Spleen (tissue), 11 donors: ENCODE data around the gene RPL31. TPM values are rescaled to one million over a fixed set of nuclear protein-coding genes. Genes with fewer than 3 reads are reported as not detected.

Experiments used
- DNase-seq: peaks from one replicate; pipeline ENCODE4 v3.0.0-alpha.2; 2020
- H3K27ac ChIP-seq, 8 donors: fragments of 200-600 bp; sonication (generic) in 7 of 8; 1 replicate in 4 of 8; 2 replicates in 4 of 8; pipeline versions ENCODE4 v1.5.0 to v1.8.0; 2016 to 2021; ENCODE audit warnings: inconsistent platforms in 4 of 8, mild to moderate bottlenecking in 4 of 8, moderate library complexity in 1 of 8
- H3K27me3 ChIP-seq, 7 donors: fragments of 200-600 bp; sonication (generic) in 6 of 7; replicated peaks in 1 of 7; 1 replicate in 4 of 7; 2 replicates in 3 of 7; pipeline versions ENCODE4 v1.5.0 to v1.8.0; 2016 to 2021; ENCODE audit warnings: inconsistent platforms in 3 of 7, mild to moderate bottlenecking in 1 of 7
- H3K36me3 ChIP-seq, 6 donors: fragments of 200-600 bp; sonication (generic) in 5 of 6; 1 replicate in 4 of 6; 2 replicates in 2 of 6; pipeline versions ENCODE4 v1.5.0 to v1.8.0; 2016 to 2021; ENCODE audit warnings: inconsistent platforms in 2 of 6
- H3K4me1 ChIP-seq, 6 donors: fragments of 200-600 bp; sonication (generic) in 5 of 6; 1 replicate in 3 of 6; 2 replicates in 3 of 6; pipeline versions ENCODE4 v1.5.0 to v1.8.0; 2016 to 2021; ENCODE audit warnings: inconsistent platforms in 3 of 6
- H3K4me3 ChIP-seq, 8 donors: fragments of 200-600 bp; sonication (generic) in 7 of 8; 1 replicate in 4 of 8; 2 replicates in 4 of 8; pipeline versions ENCODE4 v1.5.0 to v1.8.0; 2016 to 2021; ENCODE audit warnings: inconsistent platforms in 4 of 8, mild to moderate bottlenecking in 4 of 8, moderate library complexity in 2 of 8
- H3K9me3 ChIP-seq, 8 donors: fragments of 200-600 bp; sonication (generic) in 7 of 8; 1 replicate in 4 of 8; 2 replicates in 4 of 8; pipeline versions ENCODE4 v1.5.0 to v1.8.0; 2016 to 2021; ENCODE audit warnings: inconsistent platforms in 4 of 8
- POLR2A ChIP-seq, 3 donors: fragments of 450-650 bp; IDR thresholded peaks; one replicate each; pipeline ENCODE4 v1.5.1; 2017; ENCODE audit warnings: antibody characterized with exemption in 3 of 3, mild to moderate bottlenecking in 1 of 3
- POLR2AphosphoS5 ChIP-seq, 3 donors: sonication (generic); formaldehyde crosslinking; IDR thresholded peaks; one replicate each; pipeline ENCODE4 v1.5.1; 2017; ENCODE audit warnings: antibody characterized with exemption in 3 of 3
- WGBS, 5 donors: extraction: QIAGEN DNeasy Blood & Tissue Kit in 3 of 5; methylation state at CpG; one replicate each; pipeline versions ENCODE4 v1.1.5 to v1.1.7; 2013 to 2018; 5-methylcytosine and 5-hydroxymethylcytosine counted together
- intact Hi-C: fragments of 100-400 bp; cut with DNase I; formaldehyde crosslinking; loops from one replicate; pipeline ENCODE4 v1.15.0; 2023; ENCODE audit warnings: low total_unique reads
- polyA plus RNA-seq, 3 donors: library from polyadenylated mRNA; stranded (reverse); fragments of 200-250 nt; gene quantifications; one replicate each; pipeline ENCODE4 v1.2.1, GENCODE V29; 2013
- total RNA-seq, 7 donors: library from RNA; depleted of rRNA in 3 of 7; stranded (reverse); fragments of >200 nt in 3 of 7; fragmentation: NEBNext Ultra II Directional in 4 of 7; extraction: Animal tissue kit (Norgen Biotek cat#: 25700) in 4 of 7; gene quantifications; one replicate each; pipeline versions ENCODE4 v1.1.0 to v1.2.1, GENCODE V29; 2016 to 2021
- TF ChIP-seq, protein P1 (sequence below), 11 experiments: fragments of 200-600 bp in 7 of 11; fragments of 450-650 bp in 4 of 11; sonication (generic) in 4 of 11; IDR thresholded peaks in 8 of 11; conservative IDR thresholded peaks in 3 of 11; 1 replicate in 7 of 11; 2 replicates in 4 of 11; pipeline versions ENCODE4 v1.4.0 to v1.8.0; 2016 to 2021; ENCODE audit warnings: antibody characterized with exemption in 11 of 11, inconsistent platforms in 4 of 11, mild to moderate bottlenecking in 1 of 11
- donor health status: healthy with polysubstance abuse.
- donor health status: DM: no; HTN: no; CAD: no; lungs with moderate emphysema.
- donor health status: DM: no; HTN: no; CAD: no.
- donor health status: Bipolar disorder and iron deficiency.
- donor health status: healthy.
- donor health status: DM: no; HTN: no; CAD: no.
- donor health status: DM: yes; HTN: yes; CAD: no.

RPL31 gene
- total and polyA plus RNA-seq, 10 donors = 876 to 10,502 (median 1,250) TPM

DNA sequence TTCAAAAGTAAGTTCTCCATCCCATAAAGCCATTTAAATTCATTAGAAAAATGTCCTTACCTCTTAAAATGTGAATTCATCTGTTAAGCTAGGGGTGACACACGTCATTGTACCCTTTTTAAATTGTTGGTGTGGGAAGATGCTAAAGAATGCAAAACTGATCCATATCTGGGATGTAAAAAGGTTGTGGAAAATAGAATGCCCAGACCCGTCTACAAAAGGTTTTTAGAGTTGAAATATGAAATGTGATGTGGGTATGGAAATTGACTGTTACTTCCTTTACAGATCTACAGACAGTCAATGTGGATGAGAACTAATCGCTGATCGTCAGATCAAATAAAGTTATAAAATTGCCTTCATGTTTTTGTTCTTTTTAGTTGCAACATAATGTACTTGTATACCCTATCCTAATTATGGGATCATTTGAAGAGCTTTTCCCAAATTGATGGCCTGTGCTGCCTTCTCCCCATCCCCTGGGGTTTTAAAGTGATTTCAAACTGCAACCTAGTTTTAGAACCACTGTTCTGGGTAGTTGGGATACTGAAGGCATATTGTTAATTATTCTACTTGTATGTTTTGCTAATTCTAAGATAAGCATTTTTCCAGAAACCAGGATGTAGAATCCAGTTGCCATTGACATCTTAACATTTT lies 4.1 kb downstream of the RPL31 start:
- peaks cover 12 to 69% (median 45%) of the 10 kb centered on the region in 6 donors for H3K4me1 ChIP-seq
- no peak overlapping the region for H3K27ac ChIP-seq
- DNase-seq = no peak
- intact Hi-C loops = no loop called here
- H3K27me3 ChIP-seq = no peaks in the 10 kb centered on the region
- H3K4me3 ChIP-seq = no peak overlapping the region
- TF ChIP-seq POLR2AphosphoS5 (IDR thresholded peaks at IDR 0.05) (no peak), POLR2A (IDR thresholded peaks at IDR 0.05) (no peak)
- TF ChIP-seq, protein P1, sequence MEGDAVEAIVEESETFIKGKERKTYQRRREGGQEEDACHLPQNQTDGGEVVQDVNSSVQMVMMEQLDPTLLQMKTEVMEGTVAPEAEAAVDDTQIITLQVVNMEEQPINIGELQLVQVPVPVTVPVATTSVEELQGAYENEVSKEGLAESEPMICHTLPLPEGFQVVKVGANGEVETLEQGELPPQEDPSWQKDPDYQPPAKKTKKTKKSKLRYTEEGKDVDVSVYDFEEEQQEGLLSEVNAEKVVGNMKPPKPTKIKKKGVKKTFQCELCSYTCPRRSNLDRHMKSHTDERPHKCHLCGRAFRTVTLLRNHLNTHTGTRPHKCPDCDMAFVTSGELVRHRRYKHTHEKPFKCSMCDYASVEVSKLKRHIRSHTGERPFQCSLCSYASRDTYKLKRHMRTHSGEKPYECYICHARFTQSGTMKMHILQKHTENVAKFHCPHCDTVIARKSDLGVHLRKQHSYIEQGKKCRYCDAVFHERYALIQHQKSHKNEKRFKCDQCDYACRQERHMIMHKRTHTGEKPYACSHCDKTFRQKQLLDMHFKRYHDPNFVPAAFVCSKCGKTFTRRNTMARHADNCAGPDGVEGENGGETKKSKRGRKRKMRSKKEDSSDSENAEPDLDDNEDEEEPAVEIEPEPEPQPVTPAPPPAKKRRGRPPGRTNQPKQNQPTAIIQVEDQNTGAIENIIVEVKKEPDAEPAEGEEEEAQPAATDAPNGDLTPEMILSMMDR (IDR thresholded peaks at IDR 0.05 in 8 of 11, conservative IDR thresholded peaks at IDR 0.05 in 3 of 11) = no peak
- WGBS, 5 donors = 77 to 83% (median 81%) methylated on average over 4 of the region's 4 CpGs
- no peaks in the 10 kb centered on the region for H3K9me3 ChIP-seq
- H3K36me3 ChIP-seq = peaks cover 0 to 81% (median 75%) of the 10 kb centered on the region in 6 donors

DNA sequence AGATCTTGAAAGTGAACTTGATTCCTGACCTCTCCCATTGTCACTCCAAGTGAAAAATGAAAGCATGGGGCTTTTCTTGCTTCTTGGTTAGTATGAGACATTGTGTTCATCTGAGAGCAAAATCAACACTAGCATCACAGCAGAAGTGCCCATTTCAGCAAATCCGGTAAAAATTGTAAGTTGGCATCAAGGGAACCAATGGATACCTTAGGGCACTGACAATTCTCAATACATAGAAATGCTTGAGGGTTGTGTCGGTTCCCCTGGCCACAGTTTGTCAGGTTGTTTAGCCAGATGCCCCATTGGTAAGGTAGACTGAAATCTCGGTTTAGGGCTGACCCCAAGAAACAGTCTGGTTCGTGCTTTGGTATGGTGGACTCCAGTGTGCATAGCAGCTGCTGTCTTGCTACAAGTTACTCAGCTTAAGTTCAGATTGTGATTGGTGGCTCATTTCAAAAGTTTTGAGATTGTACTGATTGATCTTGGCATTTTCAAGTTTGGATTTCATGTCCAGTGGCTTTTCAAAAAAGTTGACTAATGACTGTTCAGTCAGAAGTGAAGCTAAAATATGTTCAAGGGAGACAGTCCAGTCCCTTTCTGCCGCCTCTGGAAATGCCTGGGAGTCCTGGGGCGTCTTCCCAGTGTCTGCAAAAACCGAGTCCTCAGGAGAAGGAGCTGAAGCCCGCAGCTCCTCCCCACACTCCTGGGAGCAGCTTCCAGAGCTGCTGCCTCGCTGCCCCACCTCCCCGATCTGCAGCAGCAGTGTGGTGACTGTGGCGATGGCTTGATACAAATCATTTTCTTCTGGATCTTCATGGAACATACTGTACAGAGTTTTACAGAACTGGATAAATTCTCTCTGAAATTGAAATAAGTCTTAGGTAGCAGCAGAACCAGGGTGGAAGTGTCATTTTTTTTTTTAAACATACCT lies 5.6 kb downstream of the RPL31 start:
- Histone ChIP-seq H3K27me3 (no peaks in the 10 kb centered on the region), H3K27ac (no peak overlapping the region), H3K4me3 (no peak overlapping the region), H3K36me3 (peaks cover 0 to 92% (median 81%) of the 10 kb centered on the region in 6 donors), H3K4me1 (peaks cover 11 to 72% (median 42%) of the 10 kb centered on the region in 6 donors), H3K9me3 (no peaks in the 10 kb centered on the region)
- 80 to 94% (median 87%) methylated on average over 11 of the region's 11 CpGs for WGBS, 5 donors
- intact Hi-C loops = no loop called here
- DNase-seq = no peak
- TF ChIP-seq POLR2AphosphoS5 (IDR thresholded peaks at IDR 0.05) (peak in 2 of 3 donors; percentile 28 to 50), POLR2A (IDR thresholded peaks at IDR 0.05) (no peak)
- TF ChIP-seq, protein P1 (IDR thresholded peaks at IDR 0.05 in 8 of 11, conservative IDR thresholded peaks at IDR 0.05 in 3 of 11) = no peak

DNA sequence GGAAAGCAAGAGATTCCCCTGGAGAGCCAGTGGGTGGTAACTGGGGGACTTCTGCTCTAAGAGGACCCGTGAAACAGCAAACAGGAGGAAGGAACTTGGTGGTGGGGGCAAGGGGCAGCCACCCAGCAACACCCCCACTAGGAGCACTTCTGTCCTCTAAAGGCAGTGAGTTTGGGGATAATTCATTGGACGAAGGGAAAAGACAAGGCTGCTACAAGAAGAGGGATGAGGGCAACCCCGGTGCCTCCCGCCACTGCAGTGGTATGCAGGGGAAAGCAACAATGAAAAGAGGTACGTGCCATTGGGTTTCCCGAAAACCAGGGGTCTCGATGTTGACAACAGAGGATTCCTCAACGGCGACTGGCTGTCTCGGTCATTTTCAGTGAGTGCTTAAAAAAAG lies 9.1 kb downstream of the RPL31 start:
- intact Hi-C loops = loop anchor here (10.0 kb wide), 1 partner anchor 194 kb away; no protein-coding TSS in a partner anchor
- Histone ChIP-seq H3K4me1 (peaks cover 0 to 44% (median 11%) of the 10 kb centered on the region in 6 donors), H3K4me3 (no peak overlapping the region), H3K9me3 (no peaks in the 10 kb centered on the region), H3K27me3 (no peaks in the 10 kb centered on the region), H3K27ac (no peak overlapping the region), H3K36me3 (peaks cover 0 to 89% (median 64%) of the 10 kb centered on the region in 6 donors)
- no peak for DNase-seq
- 82 to 87% (median 86%) methylated on average over 10 of the region's 10 CpGs for WGBS, 5 donors
- no peak for TF ChIP-seq POLR2A (IDR thresholded peaks at IDR 0.05)
- TF ChIP-seq, protein P1 (IDR thresholded peaks at IDR 0.05 in 8 of 11, conservative IDR thresholded peaks at IDR 0.05 in 3 of 11) = no peak
- no peak for TF ChIP-seq POLR2AphosphoS5 (IDR thresholded peaks at IDR 0.05)
